Activated T-cell treated with anti-CD3 and anti-CD28 coated beads, Interleukin-2, amount 50 U/mL, for 24 hours (primary cell): ENCODE results near the gene TNFAIP8L3.
"Not testable (repeated sequence)": the region's sequence is repeated elsewhere in the genome, so short reads cannot be mapped to it uniquely, and the experiment has no call there.

Source experiments
- DNase-seq: peaks from one replicate; pipeline ENCODE4 v3.0.0-alpha.2; 2020
- H3K27ac Mint-ChIP-seq: 2 replicates; pipeline ENCODE4 v1.8.0; 2020; ENCODE audit warnings: mild to moderate bottlenecking, mixed read lengths
- H3K27me3 Mint-ChIP-seq: 2 replicates; pipeline ENCODE4 v1.8.0; 2020; ENCODE audit warnings: mixed read lengths
- H3K36me3 Mint-ChIP-seq: 2 replicates; pipeline ENCODE4 v1.8.0; 2020; ENCODE audit warnings: low read depth, mixed read lengths
- H3K4me1 Mint-ChIP-seq: 2 replicates; pipeline ENCODE4 v1.8.0; 2020; ENCODE audit warnings: low read depth, mixed read lengths
- H3K4me3 Mint-ChIP-seq: 2 replicates; pipeline ENCODE4 v1.8.0; 2020; ENCODE audit warnings: mild to moderate bottlenecking, moderate library complexity, mixed read lengths
- H3K9me3 Mint-ChIP-seq: 2 replicates; pipeline ENCODE4 v1.8.0; 2020; ENCODE audit warnings: mixed read lengths

Gene TNFAIP8L3

GRCh38 chr15:51128701-51129100 is 34.0 kb upstream of the TNFAIP8L3 start:
- no peak for DNase-seq
- peaks cover 37% of the 10 kb centered on the region for H3K27me3 Mint-ChIP-seq
- no peaks in the 10 kb centered on the region for H3K36me3 Mint-ChIP-seq
- H3K4me3 Mint-ChIP-seq = no peak overlapping the region
- H3K27ac Mint-ChIP-seq = no peak overlapping the region
- H3K4me1 Mint-ChIP-seq = no peaks in the 10 kb centered on the region
- no peaks in the 10 kb centered on the region for H3K9me3 Mint-ChIP-seq

GRCh38 chr15:51126842-51127241 is 32.1 kb upstream of the TNFAIP8L3 start:
- H3K9me3 Mint-ChIP-seq = peaks cover 3% of the 10 kb centered on the region
- no peaks in the 10 kb centered on the region for H3K4me1 Mint-ChIP-seq
- no peak overlapping the region for H3K27ac Mint-ChIP-seq
- no peaks in the 10 kb centered on the region for H3K36me3 Mint-ChIP-seq
- no peak overlapping the region for H3K4me3 Mint-ChIP-seq
- no peak for DNase-seq
- peaks cover 40% of the 10 kb centered on the region for H3K27me3 Mint-ChIP-seq

- H3K27me3 Mint-ChIP-seq = peaks cover 36% of the 10 kb centered on the region
- not testable (repeated sequence) for H3K27ac Mint-ChIP-seq, DNase-seq, H3K36me3 Mint-ChIP-seq, H3K4me1 Mint-ChIP-seq, H3K4me3 Mint-ChIP-seq, H3K9me3 Mint-ChIP-seq
Observed at GRCh38 chr15:51123002-51123401, 28.3 kb upstream of the TNFAIP8L3 start.

- DNase-seq = no peak
- H3K27me3 Mint-ChIP-seq = peaks cover 32% of the 10 kb centered on the region
Observed at GRCh38 chr15:51121631-51122225, 27.0 kb upstream of the TNFAIP8L3 start.

GRCh38 chr15:51121118-51121517 is 26.4 kb upstream of the TNFAIP8L3 start:
- Mint-ChIP-seq H3K9me3 (peaks cover 3% of the 10 kb centered on the region), H3K27ac (no peak overlapping the region), H3K4me3 (no peak overlapping the region), H3K36me3 (no peaks in the 10 kb centered on the region), H3K27me3 (peaks cover 26% of the 10 kb centered on the region), H3K4me1 (no peaks in the 10 kb centered on the region)
- DNase-seq = no peak

More at GRCh38 chr15:51121631-51122225, 27.0 kb upstream of the TNFAIP8L3 start:
- Mint-ChIP-seq H3K4me3 (no peak overlapping the region), H3K36me3 (no peaks in the 10 kb centered on the region), H3K9me3 (peaks cover 3% of the 10 kb centered on the region), H3K27ac (no peak overlapping the region), H3K4me1 (no peaks in the 10 kb centered on the region)

- Mint-ChIP-seq H3K27me3 (peaks cover 18% of the 10 kb centered on the region), H3K27ac (no peak overlapping the region), H3K4me1 (no peaks in the 10 kb centered on the region), H3K9me3 (peaks cover 3% of the 10 kb centered on the region), H3K4me3 (no peak overlapping the region), H3K36me3 (no peaks in the 10 kb centered on the region)
- DNase-seq = no peak
Observed at GRCh38 chr15:51119120-51119519, 24.4 kb upstream of the TNFAIP8L3 start.

GRCh38 chr15:51117270-51117669 is 22.6 kb upstream of the TNFAIP8L3 start:
- H3K27ac Mint-ChIP-seq = no peak overlapping the region
- peaks cover 18% of the 10 kb centered on the region for H3K27me3 Mint-ChIP-seq
- H3K36me3 Mint-ChIP-seq = no peaks in the 10 kb centered on the region

GRCh38 chr15:51114437-51115119 is 19.9 kb upstream of the TNFAIP8L3 start:
- Mint-ChIP-seq H3K4me1 (no peaks in the 10 kb centered on the region), H3K27me3 (peaks cover 25% of the 10 kb centered on the region), H3K9me3 (no peaks in the 10 kb centered on the region), H3K27ac (no peak overlapping the region), H3K4me3 (no peak overlapping the region), H3K36me3 (no peaks in the 10 kb centered on the region)
- no peak for DNase-seq

More at GRCh38 chr15:51117270-51117669, 22.6 kb upstream of the TNFAIP8L3 start:
- H3K4me1 Mint-ChIP-seq = no peaks in the 10 kb centered on the region
- no peak for DNase-seq
- H3K9me3 Mint-ChIP-seq = no peaks in the 10 kb centered on the region
- no peak overlapping the region for H3K4me3 Mint-ChIP-seq

- H3K9me3 Mint-ChIP-seq = no peaks in the 10 kb centered on the region
- no peak for DNase-seq
- H3K36me3 Mint-ChIP-seq = no peaks in the 10 kb centered on the region
- H3K4me3 Mint-ChIP-seq = no peak overlapping the region
- peaks cover 19% of the 10 kb centered on the region for H3K27me3 Mint-ChIP-seq
- H3K27ac Mint-ChIP-seq = no peak overlapping the region
- H3K4me1 Mint-ChIP-seq = no peaks in the 10 kb centered on the region
Observed at GRCh38 chr15:51112078-51112477, 17.4 kb upstream of the TNFAIP8L3 start.

- H3K27me3 Mint-ChIP-seq = peaks cover 19% of the 10 kb centered on the region
Observed at GRCh38 chr15:51111061-51111460, 16.4 kb upstream of the TNFAIP8L3 start.

GRCh38 chr15:51110171-51110570 is 15.5 kb upstream of the TNFAIP8L3 start:
- no peaks in the 10 kb centered on the region for H3K4me1 Mint-ChIP-seq
- H3K9me3 Mint-ChIP-seq = no peaks in the 10 kb centered on the region
- DNase-seq = no peak
- peaks cover 27% of the 10 kb centered on the region for H3K27me3 Mint-ChIP-seq
- no peak overlapping the region for H3K27ac Mint-ChIP-seq
- no peak overlapping the region for H3K4me3 Mint-ChIP-seq
- no peaks in the 10 kb centered on the region for H3K36me3 Mint-ChIP-seq

More at GRCh38 chr15:51111061-51111460, 16.4 kb upstream of the TNFAIP8L3 start:
- Mint-ChIP-seq H3K4me1 (no peaks in the 10 kb centered on the region), H3K27ac (no peak overlapping the region), H3K36me3 (no peaks in the 10 kb centered on the region), H3K4me3 (no peak overlapping the region), H3K9me3 (no peaks in the 10 kb centered on the region)
- no peak for DNase-seq

GRCh38 chr15:51108933-51109550 is 14.3 kb upstream of the TNFAIP8L3 start:
- no peak overlapping the region for H3K27ac Mint-ChIP-seq
- no peaks in the 10 kb centered on the region for H3K4me1 Mint-ChIP-seq
- H3K4me3 Mint-ChIP-seq = no peak overlapping the region
- H3K36me3 Mint-ChIP-seq = no peaks in the 10 kb centered on the region
- DNase-seq = no peak
- no peaks in the 10 kb centered on the region for H3K9me3 Mint-ChIP-seq
- H3K27me3 Mint-ChIP-seq = peaks cover 29% of the 10 kb centered on the region

GRCh38 chr15:51107612-51108011 is 12.9 kb upstream of the TNFAIP8L3 start:
- H3K27ac Mint-ChIP-seq = no peak overlapping the region
- no peaks in the 10 kb centered on the region for H3K36me3 Mint-ChIP-seq
- no peaks in the 10 kb centered on the region for H3K4me1 Mint-ChIP-seq
- H3K27me3 Mint-ChIP-seq = peaks cover 32% of the 10 kb centered on the region
- H3K4me3 Mint-ChIP-seq = no peak overlapping the region
- no peaks in the 10 kb centered on the region for H3K9me3 Mint-ChIP-seq
- no peak for DNase-seq

GRCh38 chr15:51106481-51106880 is 11.8 kb upstream of the TNFAIP8L3 start:
- H3K9me3 Mint-ChIP-seq = no peaks in the 10 kb centered on the region
- H3K27me3 Mint-ChIP-seq = peaks cover 33% of the 10 kb centered on the region
- no peaks in the 10 kb centered on the region for H3K4me1 Mint-ChIP-seq
- H3K36me3 Mint-ChIP-seq = no peaks in the 10 kb centered on the region
- H3K27ac Mint-ChIP-seq = no peak overlapping the region
- no peak for DNase-seq
- no peak overlapping the region for H3K4me3 Mint-ChIP-seq

GRCh38 chr15:51105430-51106016 is 10.8 kb upstream of the TNFAIP8L3 start:
- H3K27me3 Mint-ChIP-seq = peaks cover 37% of the 10 kb centered on the region

More at GRCh38 chr15:51105430-51106016, 10.8 kb upstream of the TNFAIP8L3 start:
- H3K4me1 Mint-ChIP-seq = no peaks in the 10 kb centered on the region
- no peak overlapping the region for H3K27ac Mint-ChIP-seq
- H3K4me3 Mint-ChIP-seq = no peak overlapping the region
- H3K9me3 Mint-ChIP-seq = no peaks in the 10 kb centered on the region
- H3K36me3 Mint-ChIP-seq = no peaks in the 10 kb centered on the region
- no peak for DNase-seq
